LoVo (cell line): Measurements from ENCODE around the gene TIFAB.

Source experiments
- DNase-seq: peaks from one replicate; pipeline ENCODE4 v3.0.0-alpha.2; 2016; ENCODE audit warnings: low spot score

The TIFAB gene

GRCh38 chr5:135458356-135458755 lies 6.2 kb upstream of the TIFAB start:
- no peak for DNase-seq

DNA sequence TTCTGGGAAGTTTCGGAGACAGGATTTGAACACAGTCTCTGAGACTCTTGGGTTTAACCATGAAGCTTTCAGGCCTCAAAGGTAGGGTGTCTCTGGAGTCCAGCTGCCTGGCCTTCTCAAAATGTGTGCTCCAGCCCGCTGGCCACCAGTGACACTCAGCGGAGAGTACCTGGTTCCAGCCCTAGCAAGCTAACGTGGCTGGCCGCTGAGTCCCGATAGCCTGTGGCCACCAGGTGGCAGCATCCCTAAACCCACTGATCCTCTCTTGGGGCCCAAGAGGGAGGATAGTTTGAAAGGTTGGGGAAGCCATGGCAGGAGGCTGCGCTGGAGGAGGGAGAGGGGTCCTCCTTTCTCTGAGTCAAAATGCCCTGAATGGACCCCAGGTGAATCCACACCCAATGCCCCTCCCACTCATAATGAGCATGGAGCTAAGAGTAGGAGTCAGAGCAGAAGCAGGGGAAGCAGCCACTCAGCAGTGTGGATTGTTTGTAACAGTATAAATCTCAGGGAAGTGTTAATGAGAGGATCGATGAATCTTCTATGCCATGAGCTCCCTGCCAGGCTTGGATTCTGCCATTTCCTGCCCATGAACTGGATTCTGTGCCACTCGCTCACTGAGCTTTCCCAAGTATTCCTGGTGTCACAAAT lies 5.4 kb upstream of the TIFAB start:
- DNase-seq = peak; percentile 73

GRCh38 chr5:135456238-135457099 lies 4.3 kb upstream of the TIFAB start:
- DNase-seq = no peak

DNA sequence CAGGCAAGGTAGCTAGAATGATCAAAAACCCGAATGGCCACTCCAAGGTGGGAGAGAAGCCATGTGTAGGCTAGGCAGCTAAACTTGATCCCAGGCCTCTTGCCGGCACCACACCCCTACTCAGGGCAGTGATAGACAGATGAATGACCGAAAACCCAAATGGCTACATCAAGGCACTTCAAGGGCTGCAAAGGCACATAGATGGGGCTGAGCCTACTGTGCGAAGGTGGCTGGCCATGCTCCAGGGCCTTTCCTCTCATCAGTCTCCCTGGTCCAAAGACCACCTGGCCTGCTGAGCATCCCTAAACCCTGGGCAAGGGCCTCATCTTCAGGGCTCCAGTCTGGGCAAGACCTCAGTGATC lies 3.7 kb upstream of the TIFAB start:
- no peak for DNase-seq

DNA sequence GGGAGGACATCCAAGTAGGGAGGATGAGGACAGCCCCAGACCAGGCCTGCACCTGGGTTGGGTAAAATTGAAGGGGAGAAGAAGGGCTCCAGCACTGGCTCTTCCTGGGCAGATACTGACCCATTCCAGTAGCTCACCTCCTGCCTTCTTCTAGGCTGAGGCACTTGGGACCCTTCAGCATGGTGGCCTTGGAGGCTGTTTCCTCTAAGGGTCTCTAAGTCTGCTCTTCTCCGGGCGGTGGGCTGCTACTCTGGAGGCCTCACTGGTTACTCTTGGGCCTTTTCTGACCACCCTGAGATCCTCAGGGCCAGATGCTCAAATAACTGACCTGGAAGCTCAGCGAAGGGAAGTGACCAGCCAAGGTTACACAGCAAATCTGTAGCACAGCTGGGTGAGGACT lies 2.8 kb upstream of the TIFAB start:
- no peak for DNase-seq

- DNase-seq = no peak
Measured at GRCh38 chr5:135453613-135454012, 1.5 kb upstream of the TIFAB start.

GRCh38 chr5:135451581-135452320 lies 400 bp downstream of the TIFAB start:
- DNase-seq = no peak

GRCh38 chr5:135450952-135451351 lies 1.2 kb downstream of the TIFAB start:
- no peak for DNase-seq

DNA sequence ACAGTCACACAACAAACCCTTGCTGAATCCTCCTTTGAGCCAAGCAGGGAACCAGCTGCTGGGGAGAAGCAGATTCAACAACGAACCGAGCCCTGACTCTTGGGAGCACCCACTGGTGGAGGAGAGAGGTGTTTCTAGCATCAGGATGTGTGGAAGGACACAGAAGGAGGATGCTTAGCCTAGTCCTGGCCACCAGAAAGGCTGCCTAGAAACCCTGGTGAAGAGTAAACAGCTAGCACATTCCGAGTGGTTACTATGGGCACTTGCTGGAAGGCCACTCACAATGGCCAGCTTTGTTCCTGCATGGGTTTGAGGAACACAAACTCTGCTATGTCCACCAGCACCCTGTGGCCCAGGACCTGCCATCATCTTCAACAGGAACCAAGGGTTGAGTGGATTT lies 1.8 kb downstream of the TIFAB start:
- DNase-seq = no peak

GRCh38 chr5:135449644-135450043 lies 2.5 kb downstream of the TIFAB start:
- DNase-seq = no peak

DNA sequence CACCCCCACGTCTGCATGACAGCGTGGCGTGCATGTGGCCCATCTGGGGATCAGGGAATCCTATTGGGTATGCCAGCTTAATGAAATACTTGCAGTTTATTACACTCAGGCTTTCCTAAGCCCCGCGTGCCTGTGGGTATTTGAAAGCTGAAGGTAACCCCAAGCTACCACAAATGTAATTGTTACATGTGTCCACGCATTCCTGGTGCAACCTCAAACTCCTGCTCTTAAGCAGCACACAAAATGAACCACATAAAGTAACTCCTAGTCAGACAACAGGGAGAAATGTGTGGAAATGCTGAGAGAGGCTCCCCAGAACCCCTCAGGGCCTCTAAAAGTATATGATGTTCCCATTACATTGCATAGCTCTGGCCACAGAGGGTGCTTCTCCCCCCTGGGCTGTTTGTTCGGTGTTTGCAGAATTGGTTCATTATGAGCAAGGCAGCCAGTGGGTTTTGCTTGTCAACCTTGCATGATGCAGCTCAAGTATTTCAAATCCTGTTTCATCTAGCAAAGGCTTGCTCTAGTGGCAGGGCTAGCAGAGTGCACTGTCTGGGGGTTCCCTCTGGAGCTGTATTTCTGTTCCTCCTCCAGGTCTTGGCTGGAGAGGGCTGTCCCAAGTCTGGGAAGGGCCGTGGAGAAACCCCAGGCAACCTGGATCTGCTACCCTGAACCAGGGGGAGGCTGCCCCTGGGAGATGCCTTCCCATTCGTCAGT lies 3.2 kb downstream of the TIFAB start:
- no peak for DNase-seq

DNA sequence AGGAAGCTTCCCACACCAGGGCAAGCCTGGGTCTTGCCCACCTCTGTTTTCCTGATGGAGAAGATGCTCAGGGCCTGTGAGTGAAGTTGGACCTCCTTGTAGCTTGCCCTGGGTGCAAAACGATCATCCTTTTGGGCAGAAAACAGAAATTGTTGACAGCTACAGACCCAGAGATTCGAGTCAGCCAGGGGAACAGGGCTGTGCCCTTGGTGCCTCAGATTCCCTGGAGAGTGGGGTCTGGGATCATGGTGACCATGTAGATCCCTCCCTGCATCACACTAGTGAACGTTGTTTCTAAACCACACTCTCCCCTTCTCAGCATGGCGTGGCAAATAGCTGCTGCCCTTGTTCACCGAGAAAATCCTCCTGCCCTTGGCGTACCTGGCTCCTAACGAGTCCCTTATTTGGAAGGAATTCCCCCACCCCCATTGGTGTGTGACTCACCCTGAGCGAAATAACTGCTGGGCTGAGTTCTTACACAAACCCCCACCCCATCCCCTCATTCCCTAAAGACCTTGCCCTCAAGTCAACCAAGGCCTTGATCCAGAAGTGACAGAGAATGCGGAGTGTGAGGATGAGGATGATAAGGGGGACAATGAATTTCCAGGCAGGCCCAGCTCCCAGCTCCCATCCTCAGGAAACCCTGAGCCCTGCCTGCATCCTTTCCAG lies 3.9 kb downstream of the TIFAB start:
- no peak for DNase-seq

- DNase-seq = no peak
Measured at GRCh38 chr5:135447298-135447929, 4.7 kb downstream of the TIFAB start, which contains the start of gene DCANP1. Gene DCANP1 (minus strand): TSS chr5:135447348. CDS start chr5:135447108, 240 bp downstream.

DNA sequence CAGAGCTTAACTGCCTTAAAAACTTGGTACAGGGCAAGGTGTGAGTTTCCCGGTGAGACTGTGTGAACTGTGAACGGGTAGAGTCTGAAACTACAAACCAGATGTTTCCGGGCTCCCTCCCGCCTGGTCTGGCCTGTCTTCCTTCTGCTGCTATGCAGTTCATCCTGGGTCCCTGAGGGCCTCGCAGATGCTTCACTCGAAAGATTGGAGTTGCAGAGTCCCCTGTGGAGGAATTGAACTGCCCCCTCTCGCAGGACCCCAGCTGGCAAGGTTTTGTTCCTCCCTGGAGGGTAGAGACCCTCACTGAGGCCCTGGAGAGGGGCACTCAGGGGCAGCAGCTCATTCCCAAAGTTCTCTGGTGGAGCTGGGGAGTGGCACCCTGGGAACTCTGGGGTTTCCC lies 5.5 kb downstream of the TIFAB start:
- DNase-seq = no peak

DNA sequence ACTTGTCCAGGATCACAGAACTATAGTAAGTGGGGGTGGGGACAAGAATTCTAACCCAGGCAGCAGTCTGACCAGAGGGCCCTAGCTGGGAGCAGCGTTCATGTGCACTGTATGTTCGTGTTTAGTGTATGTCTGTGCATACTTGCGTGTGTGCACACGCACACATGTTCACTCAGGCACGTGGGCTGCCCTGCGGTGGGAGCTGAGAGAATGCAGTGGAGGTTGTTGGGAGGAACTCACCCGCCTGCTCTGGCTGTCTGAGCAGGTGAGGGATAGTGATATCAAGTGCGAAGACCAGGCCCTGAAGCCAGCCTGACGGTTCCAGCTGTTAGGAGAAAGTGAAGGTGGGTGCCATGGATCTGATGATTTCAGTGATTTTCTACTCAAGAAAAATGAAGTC lies 5.9 kb downstream of the TIFAB start:
- DNase-seq = no peak

DNA sequence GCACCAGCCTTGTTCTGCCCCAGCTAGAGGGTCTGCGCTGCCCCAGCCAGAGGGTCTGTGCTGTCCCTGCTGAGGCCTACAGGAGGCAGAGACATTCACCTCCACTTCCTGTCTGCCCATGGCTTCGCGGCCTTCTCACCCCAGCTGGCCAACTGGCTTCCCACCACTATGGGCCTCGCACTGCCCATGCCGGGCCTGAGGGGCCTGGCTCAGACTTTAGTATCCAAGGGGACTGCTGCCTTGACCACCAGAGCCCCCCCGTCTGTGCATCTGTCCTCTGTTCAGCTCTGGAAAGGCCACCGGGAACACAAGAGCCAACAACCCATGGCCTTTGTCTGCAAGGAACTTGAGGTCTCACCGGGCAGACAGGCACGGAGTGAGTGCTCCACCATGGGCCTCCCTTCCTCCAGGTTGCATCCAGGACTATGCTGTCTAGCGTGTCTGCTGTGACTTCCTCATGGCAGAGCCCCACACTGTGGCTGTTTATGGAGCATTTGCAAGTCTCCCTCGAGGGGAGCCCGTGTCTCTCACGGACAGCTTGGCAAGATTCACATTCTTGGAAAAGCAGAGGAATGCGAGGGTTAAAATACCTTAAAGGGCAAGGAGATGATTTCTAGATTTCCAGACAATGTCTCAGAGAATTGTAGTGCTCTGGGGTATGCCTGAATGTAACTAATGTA lies 6.7 kb downstream of the TIFAB start:
- DNase-seq = no peak

GRCh38 chr5:135444881-135445280 lies 7.3 kb downstream of the TIFAB start:
- DNase-seq = no peak

GRCh38 chr5:135444360-135444759 lies 7.8 kb downstream of the TIFAB start:
- no peak for DNase-seq

DNA sequence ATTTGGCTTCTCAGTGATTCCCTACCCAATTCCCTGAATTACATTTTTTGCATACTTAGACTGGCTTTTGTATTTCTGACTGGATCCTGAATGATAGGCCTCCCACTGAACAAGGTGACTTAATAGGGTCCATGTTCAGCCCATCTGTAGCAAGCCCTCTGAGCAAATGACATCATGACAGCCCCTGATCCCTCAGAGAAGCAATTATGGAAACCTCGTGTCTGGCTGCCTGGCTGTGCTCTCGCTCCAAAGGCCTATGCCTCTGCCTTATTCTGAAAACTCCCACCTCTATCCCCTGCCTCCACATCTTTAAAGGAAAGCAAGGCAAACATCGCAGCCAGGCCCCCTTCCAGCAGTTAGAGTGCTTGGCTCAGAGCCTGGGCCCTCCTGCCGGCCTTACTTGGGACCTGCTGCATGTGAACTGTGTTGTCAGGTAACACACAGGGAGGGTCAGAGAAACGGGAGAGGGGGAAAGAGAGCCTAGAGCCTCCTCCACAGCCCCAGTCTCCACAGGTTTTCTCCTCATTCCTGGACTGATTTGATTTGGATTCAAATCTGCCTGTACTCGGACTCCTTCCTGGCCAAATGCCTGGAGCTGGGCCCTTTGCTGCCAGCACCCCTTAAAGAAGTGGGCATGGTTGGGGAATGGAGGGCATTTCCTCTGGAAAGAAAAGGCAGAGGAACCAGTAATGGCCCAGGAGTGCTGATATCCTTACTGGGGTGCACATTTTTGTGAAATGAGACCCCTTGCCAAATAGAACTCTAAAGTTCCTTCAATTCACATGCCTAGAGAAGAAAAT lies 8.8 kb downstream of the TIFAB start:
- DNase-seq = no peak
